ENCODE measurements around the gene SECTM1.

Gene SECTM1

DNA sequence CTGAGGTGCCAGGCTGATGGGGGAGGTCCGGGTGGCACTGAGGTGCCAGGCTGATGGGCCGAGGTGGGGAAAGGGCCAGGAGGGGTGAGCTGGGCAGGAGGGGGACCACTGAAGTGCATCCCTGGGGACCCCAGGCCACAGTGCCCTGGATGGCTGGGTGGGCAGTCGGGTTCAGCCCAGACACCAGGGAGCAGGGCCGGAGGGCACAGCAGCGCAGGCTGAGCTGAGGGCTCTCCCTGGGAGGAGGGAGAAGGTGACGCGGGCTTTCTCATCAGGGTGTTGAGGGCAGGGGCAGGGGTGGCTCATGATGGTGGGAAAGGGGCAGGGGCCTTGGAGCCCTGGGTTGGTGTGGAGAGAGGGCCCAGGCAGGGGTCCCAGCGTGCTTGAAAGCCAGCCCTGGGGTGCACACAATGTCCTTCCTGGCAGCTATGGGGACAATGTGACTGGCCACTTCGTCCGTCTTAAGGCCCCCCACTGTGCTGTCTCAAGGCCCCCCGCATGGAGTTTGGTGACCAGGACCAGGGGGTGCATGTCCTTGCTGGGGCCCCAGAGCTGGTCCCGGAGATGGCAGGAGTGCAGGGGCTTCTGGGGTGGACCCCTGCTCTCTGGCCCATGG lies 32.2 kb downstream of the SECTM1 start:
- ATAC-seq = no peak
- no peak for TF ChIP-seq ZC3H10 (CRISPR knock-in tag; IDR thresholded peaks at IDR 0.05)
- no peak for TF ChIP-seq RARB (CRISPR knock-in tag; IDR thresholded peaks at IDR 0.05)
- TF ChIP-seq GLIS3 (CRISPR knock-in tag; IDR thresholded peaks at IDR 0.05) = no peak
- no peak for TF ChIP-seq OSR1 (CRISPR knock-in tag; IDR thresholded peaks at IDR 0.05)
- TF ChIP-seq, protein P1, sequence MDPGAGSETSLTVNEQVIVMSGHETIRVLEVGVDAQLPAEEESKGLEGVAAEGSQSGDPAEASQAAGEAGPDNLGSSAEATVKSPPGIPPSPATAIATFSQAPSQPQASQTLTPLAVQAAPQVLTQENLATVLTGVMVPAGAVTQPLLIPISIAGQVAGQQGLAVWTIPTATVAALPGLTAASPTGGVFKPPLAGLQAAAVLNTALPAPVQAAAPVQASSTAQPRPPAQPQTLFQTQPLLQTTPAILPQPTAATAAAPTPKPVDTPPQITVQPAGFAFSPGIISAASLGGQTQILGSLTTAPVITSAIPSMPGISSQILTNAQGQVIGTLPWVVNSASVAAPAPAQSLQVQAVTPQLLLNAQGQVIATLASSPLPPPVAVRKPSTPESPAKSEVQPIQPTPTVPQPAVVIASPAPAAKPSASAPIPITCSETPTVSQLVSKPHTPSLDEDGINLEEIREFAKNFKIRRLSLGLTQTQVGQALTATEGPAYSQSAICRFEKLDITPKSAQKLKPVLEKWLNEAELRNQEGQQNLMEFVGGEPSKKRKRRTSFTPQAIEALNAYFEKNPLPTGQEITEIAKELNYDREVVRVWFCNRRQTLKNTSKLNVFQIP (CRISPR knock-in tag; IDR thresholded peaks at IDR 0.05; ENCODE audit: borderline replicate concordance, low read depth) = no peak
- no peak for TF ChIP-seq TCF4 (CRISPR knock-in tag; IDR thresholded peaks at IDR 0.05; ENCODE audit: borderline replicate concordance)
- TF ChIP-seq, protein P2, sequence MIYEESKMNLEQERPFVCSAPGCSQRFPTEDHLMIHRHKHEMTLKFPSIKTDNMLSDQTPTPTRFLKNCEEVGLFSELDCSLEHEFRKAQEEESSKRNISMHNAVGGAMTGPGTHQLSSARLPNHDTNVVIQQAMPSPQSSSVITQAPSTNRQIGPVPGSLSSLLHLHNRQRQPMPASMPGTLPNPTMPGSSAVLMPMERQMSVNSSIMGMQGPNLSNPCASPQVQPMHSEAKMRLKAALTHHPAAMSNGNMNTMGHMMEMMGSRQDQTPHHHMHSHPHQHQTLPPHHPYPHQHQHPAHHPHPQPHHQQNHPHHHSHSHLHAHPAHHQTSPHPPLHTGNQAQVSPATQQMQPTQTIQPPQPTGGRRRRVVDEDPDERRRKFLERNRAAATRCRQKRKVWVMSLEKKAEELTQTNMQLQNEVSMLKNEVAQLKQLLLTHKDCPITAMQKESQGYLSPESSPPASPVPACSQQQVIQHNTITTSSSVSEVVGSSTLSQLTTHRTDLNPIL (CRISPR knock-in tag; IDR thresholded peaks at IDR 0.05; ENCODE audit: low read depth) = no peak
- no peak for TF ChIP-seq BACH2 (CRISPR knock-in tag; IDR thresholded peaks at IDR 0.05; ENCODE audit: borderline replicate concordance)
- no peak for TF ChIP-seq ZFP30 (CRISPR knock-in tag; IDR thresholded peaks at IDR 0.05)
- TF ChIP-seq SNAI2 (CRISPR knock-in tag; IDR thresholded peaks at IDR 0.05) = no peak
- no peak for TF ChIP-seq ZFP3 (CRISPR knock-in tag; IDR thresholded peaks at IDR 0.05)
- TF ChIP-seq ARNTL (CRISPR knock-in tag; IDR thresholded peaks at IDR 0.05; ENCODE audit: borderline replicate concordance, low read depth) = no peak
- no peak for TF ChIP-seq ESRRG (CRISPR knock-in tag; IDR thresholded peaks at IDR 0.05)
- TF ChIP-seq PPARA (CRISPR knock-in tag; IDR thresholded peaks at IDR 0.05; ENCODE audit: borderline replicate concordance) = no peak
- TF ChIP-seq, protein P3, sequence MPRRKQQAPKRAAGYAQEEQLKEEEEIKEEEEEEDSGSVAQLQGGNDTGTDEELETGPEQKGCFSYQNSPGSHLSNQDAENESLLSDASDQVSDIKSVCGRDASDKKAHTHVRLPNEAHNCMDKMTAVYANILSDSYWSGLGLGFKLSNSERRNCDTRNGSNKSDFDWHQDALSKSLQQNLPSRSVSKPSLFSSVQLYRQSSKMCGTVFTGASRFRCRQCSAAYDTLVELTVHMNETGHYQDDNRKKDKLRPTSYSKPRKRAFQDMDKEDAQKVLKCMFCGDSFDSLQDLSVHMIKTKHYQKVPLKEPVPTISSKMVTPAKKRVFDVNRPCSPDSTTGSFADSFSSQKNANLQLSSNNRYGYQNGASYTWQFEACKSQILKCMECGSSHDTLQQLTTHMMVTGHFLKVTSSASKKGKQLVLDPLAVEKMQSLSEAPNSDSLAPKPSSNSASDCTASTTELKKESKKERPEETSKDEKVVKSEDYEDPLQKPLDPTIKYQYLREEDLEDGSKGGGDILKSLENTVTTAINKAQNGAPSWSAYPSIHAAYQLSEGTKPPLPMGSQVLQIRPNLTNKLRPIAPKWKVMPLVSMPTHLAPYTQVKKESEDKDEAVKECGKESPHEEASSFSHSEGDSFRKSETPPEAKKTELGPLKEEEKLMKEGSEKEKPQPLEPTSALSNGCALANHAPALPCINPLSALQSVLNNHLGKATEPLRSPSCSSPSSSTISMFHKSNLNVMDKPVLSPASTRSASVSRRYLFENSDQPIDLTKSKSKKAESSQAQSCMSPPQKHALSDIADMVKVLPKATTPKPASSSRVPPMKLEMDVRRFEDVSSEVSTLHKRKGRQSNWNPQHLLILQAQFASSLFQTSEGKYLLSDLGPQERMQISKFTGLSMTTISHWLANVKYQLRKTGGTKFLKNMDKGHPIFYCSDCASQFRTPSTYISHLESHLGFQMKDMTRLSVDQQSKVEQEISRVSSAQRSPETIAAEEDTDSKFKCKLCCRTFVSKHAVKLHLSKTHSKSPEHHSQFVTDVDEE (CRISPR knock-in tag; IDR thresholded peaks at IDR 0.05) = no peak
- TF ChIP-seq CSDC2 (CRISPR knock-in tag; IDR thresholded peaks at IDR 0.05) = no peak
- TF ChIP-seq, protein P4, sequence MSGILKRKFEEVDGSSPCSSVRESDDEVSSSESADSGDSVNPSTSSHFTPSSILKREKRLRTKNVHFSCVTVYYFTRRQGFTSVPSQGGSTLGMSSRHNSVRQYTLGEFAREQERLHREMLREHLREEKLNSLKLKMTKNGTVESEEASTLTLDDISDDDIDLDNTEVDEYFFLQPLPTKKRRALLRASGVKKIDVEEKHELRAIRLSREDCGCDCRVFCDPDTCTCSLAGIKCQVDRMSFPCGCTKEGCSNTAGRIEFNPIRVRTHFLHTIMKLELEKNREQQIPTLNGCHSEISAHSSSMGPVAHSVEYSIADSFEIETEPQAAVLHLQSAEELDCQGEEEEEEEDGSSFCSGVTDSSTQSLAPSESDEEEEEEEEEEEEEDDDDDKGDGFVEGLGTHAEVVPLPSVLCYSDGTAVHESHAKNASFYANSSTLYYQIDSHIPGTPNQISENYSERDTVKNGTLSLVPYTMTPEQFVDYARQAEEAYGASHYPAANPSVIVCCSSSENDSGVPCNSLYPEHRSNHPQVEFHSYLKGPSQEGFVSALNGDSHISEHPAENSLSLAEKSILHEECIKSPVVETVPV (CRISPR knock-in tag; IDR thresholded peaks at IDR 0.05) = no peak
- TF ChIP-seq ISL1 (CRISPR knock-in tag; IDR thresholded peaks at IDR 0.05) = no peak

DNA sequence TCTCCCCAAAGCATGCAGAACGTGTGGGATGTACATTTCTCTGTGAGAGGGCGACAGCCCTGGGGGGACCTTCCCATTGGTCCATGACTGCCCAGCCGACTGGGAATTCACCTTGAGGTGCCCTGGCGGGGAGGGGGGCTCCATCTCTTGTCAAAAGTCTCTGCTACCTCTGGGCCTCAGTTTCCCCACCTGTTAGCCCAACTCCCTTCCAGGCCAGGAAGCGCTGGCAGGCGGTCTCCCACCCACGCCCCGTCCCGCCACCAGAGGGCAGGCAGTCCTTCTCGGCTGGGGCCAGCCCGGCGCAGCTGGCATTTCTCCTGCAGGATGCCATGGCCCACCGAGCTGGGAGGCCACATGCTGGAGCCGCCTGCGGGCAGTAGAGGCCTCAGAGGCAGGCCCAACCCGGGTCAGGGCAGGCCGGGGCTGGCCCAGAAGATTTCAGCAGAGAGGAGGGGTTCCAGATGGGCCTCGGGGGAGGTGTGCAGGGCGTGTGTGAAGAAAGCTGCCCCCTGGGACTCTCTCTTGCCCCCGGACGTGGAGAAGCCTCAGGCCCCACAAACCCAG lies 32.8 kb downstream of the SECTM1 start:
- ATAC-seq = peak; percentile 63
- no peak for TF ChIP-seq ISL1 (CRISPR knock-in tag; IDR thresholded peaks at IDR 0.05)
- no peak for TF ChIP-seq ZNF565 (CRISPR knock-in tag; conservative IDR thresholded peaks at IDR 0.05; ENCODE audit: low read depth)
- TF ChIP-seq, protein P2 (CRISPR knock-in tag; IDR thresholded peaks at IDR 0.05; ENCODE audit: low read depth) = no peak
- TF ChIP-seq BACH2 (CRISPR knock-in tag; IDR thresholded peaks at IDR 0.05; ENCODE audit: borderline replicate concordance) = no peak
- TF ChIP-seq ARNTL (CRISPR knock-in tag; IDR thresholded peaks at IDR 0.05; ENCODE audit: borderline replicate concordance, low read depth) = no peak
- TF ChIP-seq, protein P3 (CRISPR knock-in tag; IDR thresholded peaks at IDR 0.05) = peak; percentile 37; the same call in 1 of the 2 replicates
- TF ChIP-seq ZC3H10 (CRISPR knock-in tag; IDR thresholded peaks at IDR 0.05) = no peak
- TF ChIP-seq, protein P1 (CRISPR knock-in tag; IDR thresholded peaks at IDR 0.05; ENCODE audit: borderline replicate concordance, low read depth) = no peak
